GM21529 (cell line): ENCODE results near the gene NOXO1.

Experiments used
- ATAC-seq: cut with Tn5 transposase; IDR thresholded peaks from one replicate; pipeline ENCODE4 v1.9.1; 2021; ENCODE audit not compliant: unreplicated experiment

NOXO1 gene

GRCh38 chr16:1998360-1998835 lies 17.1 kb upstream of the NOXO1 start:
- ATAC-seq = no peak

GRCh38 chr16:1997494-1998359 lies 16.5 kb upstream of the NOXO1 start:
- ATAC-seq = no peak

GRCh38 chr16:1993731-1994131 lies 12.5 kb upstream of the NOXO1 start:
- no peak for ATAC-seq

GRCh38 chr16:1992704-1993317 lies 11.5 kb upstream of the NOXO1 start:
- ATAC-seq = no peak

- peak; percentile 51 for ATAC-seq
These were observed 10.9 kb upstream of the NOXO1 start for GRCh38 chr16:1991948-1992703.

GRCh38 chr16:1991588-1991947 lies 10.3 kb upstream of the NOXO1 start:
- no peak for ATAC-seq

GRCh38 chr16:1991135-1991551 lies 9.9 kb upstream of the NOXO1 start:
- ATAC-seq = no peak

- no peak for ATAC-seq
These were observed 9.3 kb upstream of the NOXO1 start for GRCh38 chr16:1990351-1991134.

- no peak for ATAC-seq
These were observed 8.8 kb upstream of the NOXO1 start for GRCh38 chr16:1990101-1990350.

GRCh38 chr16:1989209-1990100 lies 8.2 kb upstream of the NOXO1 start, which contains the start of gene SYNGR3:
Gene SYNGR3 (plus strand): TSS chr16:1989970. CDS start chr16:1990103, 133 bp downstream.
- ATAC-seq = no peak

GRCh38 chr16:1987198-1987597 lies 5.9 kb upstream of the NOXO1 start:
- no peak for ATAC-seq

GRCh38 chr16:1985466-1986150 lies 4.3 kb upstream of the NOXO1 start:
- no peak for ATAC-seq

GRCh38 chr16:1984347-1985225 lies 3.3 kb upstream of the NOXO1 start:
- peak; percentile 16 for ATAC-seq

- peak; percentile 77 for ATAC-seq
These were observed 2.5 kb upstream of the NOXO1 start, which contains the start of gene GFER for GRCh38 chr16:1983544-1984346. Gene GFER (plus strand): TSS chr16:1984193. CDS start chr16:1984219, 26 bp downstream.

- no peak for ATAC-seq
These were observed 1.8 kb upstream of the NOXO1 start for GRCh38 chr16:1982991-1983543.

GRCh38 chr16:1982013-1982433 lies 754 bp upstream of the NOXO1 start:
- no peak for ATAC-seq

- ATAC-seq = no peak
These were observed 540 bp downstream of the NOXO1 start for GRCh38 chr16:1980770-1981087.
